Right ventricle myocardium inferior (tissue), 1 donor: ENCODE data around the gene P2RX7. TPM values are rescaled to one million over a fixed set of nuclear protein-coding genes. Genes with fewer than 3 reads are reported as not detected.
"Not testable (repeated sequence)": the region's sequence is repeated elsewhere in the genome, so short reads cannot be mapped to it uniquely, and the experiment has no call there.

Experiments
- ATAC-seq: fragments of 200-7000 bp; cut with Tn5 transposase; one replicate; pipeline ENCODE4 v1.9.1; 2020; ENCODE audit warnings: mild to moderate bottlenecking, moderate library complexity
- DNase-seq: peaks from one replicate; pipeline ENCODE4 v3.0.0; 2021; ENCODE audit errors: missing footprints
- intact Hi-C: fragments of 100-400 bp; cut with DNase I; formaldehyde crosslinking; loops from one replicate; pipeline ENCODE4 v1.11.0; 2022
- total RNA-seq: library from RNA; stranded (reverse); fragmentation: NEBNext Ultra II Directional; extraction: Animal tissue kit (Norgen Biotek cat#: 25700); gene quantifications from one replicate; pipeline ENCODE4 v1.2.1, GENCODE V29; 2021
- donor health status: DM: no; HTN: yes; CAD: no; lungs with severe emphysema.

The P2RX7 gene
- total RNA-seq, 1 donor from 2014 or later = 2.0 TPM

DNA sequence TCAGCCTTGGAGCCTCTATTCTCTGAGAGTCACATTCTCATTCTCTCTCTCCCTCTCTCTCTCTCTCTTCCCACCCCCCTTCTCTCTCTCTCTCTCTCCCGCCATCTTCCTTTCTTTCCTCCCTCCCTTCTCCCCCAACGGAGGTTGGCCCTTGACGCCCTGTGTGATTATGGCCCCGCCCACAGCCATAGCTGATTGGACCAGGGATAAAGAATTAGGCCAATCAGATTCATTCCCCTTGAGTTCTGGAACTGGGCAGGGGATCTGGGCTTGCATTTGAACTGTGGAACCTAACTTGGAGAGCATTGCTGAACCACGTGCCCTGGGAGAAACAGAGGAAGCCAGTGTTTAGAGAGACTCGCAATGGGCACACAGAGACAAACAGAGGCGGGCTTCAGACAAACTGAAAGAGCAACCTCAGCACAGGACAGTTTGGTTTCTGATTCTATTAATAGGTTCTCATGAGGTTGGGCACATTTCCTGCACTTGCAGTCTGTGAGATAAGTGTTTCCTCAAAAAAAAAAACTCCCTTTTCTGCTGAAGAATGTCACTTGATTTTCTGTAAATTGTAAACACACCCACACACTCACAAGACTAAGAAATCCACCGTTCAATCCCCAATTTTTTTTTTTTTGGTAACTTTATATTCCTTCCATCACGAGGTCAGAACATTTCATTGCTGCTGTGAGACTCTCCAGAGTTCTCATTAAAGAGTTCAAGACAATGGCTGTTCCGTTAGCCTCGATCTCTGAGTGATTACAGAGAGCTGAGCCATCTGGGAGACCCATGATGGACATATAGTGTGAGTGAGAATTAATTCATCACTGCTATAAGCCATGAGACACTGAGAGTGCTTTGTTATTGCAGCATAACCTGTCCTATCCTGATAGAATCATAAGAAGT lies 3.5 kb upstream of the P2RX7 start:
- intact Hi-C loops = loop anchor here (5.0 kb wide), 1 partner anchor 78 kb away; no protein-coding TSS in a partner anchor
- DNase-seq (peak; percentile 89), ATAC-seq (peak; percentile 79)

DNA sequence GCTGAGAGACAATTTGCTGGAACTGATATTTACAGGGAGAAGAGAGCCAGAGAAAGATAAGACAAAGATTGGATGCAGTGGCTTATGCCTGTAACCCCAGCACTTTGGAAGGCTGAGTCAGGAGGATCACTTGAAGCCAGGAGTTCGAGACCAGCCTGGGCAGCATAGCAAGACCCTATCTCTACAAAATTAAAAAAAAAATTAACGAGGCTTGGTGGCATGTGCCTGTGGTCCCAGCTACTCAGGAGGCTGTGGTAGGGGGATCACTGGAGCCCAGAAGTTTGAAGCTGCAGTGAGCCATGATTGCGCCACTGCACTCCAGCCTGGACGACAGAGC lies 2.9 kb upstream of the P2RX7 start:
- no peak for ATAC-seq
- intact Hi-C loops = loop anchor here (5.0 kb wide), 1 partner anchor 78 kb away; no protein-coding TSS in a partner anchor
- no peak for DNase-seq

GRCh38 chr12:121130866-121131373 lies 1.8 kb upstream of the P2RX7 start:
- intact Hi-C loops = no loop called here

GRCh38 chr12:121131941-121132341 lies 735 bp upstream of the P2RX7 start:
- intact Hi-C loops = no loop called here
- ATAC-seq (no peak), DNase-seq (no peak)

More at GRCh38 chr12:121130866-121131373, 1.8 kb upstream of the P2RX7 start:
- ATAC-seq (no peak), DNase-seq (no peak)

DNA sequence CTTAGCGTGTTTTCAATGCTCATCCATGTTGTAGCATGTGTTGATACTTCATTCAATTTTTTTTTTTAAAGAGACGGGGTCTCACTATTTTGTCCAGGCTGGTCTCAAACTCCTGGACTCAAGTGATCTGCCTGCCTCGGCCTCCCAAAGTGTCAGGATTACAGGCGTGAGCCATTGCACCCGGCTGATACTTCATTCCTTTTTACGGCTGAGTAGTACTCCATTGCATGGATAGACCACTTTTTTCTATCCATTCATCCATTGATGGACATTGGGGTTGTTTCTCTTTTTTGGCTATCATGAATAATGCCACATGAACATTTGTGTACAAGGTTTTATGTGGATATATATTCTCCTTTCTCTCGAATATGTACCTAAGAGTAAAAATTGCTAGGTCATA lies 1.2 kb downstream of the P2RX7 start:
- DNase-seq (no peak), ATAC-seq (no peak)
- intact Hi-C loops = no loop called here

DNA sequence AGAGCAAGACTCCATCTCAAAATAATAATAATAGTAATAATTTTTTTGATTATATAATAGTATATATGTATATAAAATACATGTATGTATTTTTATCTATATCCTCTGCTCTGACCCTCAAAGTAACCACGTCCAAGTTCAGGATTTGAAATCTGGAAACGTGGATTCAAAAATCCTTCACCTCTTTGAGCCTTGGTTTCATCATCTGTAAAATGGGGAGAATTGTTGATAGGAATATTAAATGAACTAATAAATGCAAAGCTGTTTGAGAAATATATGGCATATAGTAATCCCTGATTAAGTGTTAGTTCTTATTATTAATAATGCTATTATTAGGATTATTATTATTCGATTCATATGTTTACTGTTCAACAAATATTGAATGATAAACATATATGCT lies 2.6 kb downstream of the P2RX7 start:
- no peak for DNase-seq
- intact Hi-C loops = no loop called here
- no peak for ATAC-seq

GRCh38 chr12:121137512-121137911 lies 4.8 kb downstream of the P2RX7 start:
- DNase-seq = no peak
- ATAC-seq = no peak
- intact Hi-C loops = no loop called here

DNA sequence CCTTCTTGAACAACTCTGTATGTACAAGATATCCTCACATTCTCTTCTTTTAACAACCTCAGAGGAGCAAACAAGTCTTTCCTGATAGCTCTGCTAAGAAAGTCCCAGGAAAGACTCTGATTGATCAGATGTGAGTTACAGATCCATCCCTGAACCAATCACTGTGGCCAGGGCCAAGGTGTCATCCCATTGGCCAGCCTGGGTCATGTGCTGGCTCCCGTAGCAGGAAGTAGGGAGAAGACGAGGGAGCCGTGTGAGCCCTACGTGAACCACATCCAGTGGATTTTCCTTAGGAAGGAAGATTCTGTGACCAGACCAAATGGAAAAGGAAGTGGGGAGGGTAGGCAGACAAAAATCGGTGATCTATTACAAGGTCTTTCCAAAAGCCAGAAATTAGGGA lies 5.6 kb downstream of the P2RX7 start:
- no peak for DNase-seq
- no peak for ATAC-seq
- intact Hi-C loops = no loop called here

DNA sequence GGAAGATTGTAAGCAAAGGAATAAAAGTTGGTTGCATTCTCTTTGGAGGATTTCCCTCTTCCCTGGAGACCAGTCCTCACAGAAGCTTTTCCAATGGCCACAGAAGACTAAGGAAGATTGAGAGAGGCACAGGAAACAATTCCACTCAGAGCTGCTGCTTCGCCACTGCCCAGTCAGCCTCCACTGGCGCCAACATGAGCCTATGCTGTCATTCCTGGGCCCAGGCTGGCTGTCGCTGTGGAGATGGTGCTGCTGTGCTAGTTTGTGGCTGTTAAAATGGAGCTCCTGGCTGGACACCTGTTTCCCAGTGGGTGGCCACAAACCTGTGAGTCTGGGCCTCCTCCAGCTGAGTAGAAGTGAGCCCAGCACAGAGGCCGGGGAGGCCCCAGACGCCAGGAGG lies 6.6 kb downstream of the P2RX7 start:
- ATAC-seq (no peak), DNase-seq (no peak)
- intact Hi-C loops = no loop called here

DNA sequence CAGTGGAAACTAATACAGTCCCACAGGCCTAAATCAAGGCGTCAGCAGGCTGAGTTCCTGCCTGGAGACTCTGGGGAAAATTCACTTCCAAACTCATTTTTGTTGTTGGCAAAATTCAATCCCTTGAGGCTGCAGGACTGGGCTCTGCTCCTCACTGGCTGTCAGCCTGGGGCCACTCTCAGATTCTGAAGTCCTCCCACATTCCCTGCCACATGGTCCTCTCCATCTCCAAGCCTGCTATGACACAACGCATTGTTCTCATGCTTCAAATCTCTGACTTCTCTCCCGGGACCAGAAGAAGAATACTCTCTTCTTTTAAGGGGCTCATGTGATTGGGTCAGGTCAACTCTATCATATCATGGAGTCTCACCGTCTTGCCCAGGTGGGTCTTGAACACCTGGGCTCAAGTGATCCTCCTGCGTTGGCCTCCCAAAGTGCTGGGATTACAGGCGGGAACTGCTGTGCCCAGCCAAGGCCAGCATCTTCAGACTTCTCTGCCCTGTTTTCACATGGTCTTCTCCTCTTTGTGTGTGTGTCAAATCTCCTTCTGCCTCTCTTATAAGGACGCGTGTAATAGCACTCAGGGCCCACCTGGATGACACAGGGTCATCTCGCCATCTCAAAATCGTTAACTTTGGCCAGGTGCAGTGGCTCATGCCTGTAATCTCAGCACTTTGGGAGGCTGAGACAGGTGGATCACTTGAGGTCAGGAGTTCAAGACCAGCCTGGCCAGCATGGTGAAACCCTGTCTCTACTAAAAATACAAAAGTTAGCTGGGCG lies 9.7 kb downstream of the P2RX7 start:
- intact Hi-C loops = no loop called here
- ATAC-seq (no peak), DNase-seq (no peak)

DNA sequence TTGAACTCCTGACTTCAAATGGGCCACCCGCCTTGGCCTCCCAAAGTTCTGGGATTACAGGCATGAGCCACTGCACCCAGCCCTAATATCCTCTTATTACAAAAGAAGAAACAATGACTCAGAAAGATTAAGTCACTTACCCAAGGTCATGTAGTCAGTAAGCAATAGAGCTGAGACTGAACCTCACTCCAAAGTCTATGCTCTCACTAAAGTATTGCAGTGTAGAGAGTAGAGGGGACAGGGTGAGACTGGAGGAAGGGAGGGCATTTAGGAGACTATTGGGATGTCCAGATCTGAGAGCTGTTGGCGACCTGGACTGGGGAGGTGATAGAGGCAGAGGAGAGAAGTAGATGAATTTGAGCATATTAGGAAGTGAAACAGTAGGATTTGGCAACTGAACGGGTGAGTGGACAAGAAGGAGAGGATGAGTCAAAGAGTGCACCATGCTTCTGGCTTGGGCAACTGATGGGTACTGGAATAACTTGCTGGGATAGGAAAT lies 11.8 kb downstream of the P2RX7 start:
- ATAC-seq = peak; percentile 56
- no peak for DNase-seq
- intact Hi-C loops = no loop called here

DNA sequence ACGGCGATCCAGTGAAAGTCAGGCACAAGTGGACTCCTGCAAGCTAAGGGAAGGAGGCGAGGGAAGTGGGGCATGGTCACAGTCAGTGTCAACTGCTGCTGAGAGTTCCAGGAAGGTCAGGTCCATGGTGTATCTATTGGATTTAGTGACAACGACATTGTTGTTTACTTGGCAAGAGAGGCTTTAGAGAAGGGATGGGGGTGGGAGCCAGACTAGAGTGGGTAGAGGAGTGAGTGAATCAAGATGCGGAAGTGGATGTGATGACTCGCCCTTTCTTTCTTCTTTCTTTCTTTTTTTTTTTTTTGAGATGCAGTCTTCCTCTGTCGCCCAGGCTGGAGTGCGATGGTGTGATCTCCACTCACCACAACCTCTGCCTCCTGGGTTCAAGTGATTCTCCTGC lies 12.5 kb downstream of the P2RX7 start:
- ATAC-seq = peak; percentile 58
- intact Hi-C loops = no loop called here
- DNase-seq = no peak

DNA sequence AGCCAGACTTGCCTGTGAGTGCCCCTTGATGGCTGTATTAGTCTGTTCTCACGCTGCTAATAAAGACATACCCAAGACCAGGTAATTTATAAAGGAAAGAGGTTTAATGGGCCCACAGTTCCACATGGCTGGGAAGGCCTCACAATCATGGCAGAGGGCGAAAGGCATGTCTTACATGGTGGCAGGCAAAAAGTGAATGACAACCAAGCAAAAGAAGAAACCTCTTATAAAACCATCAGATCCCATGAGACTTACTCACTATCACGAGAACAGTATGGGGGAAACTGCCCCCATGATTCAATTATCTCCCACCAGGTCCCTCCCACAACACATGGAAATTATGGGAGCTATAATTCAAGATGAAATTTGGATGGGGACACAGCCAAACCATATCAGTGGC lies 16.6 kb downstream of the P2RX7 start:
- ATAC-seq, intact Hi-C loops: not testable (repeated sequence)

DNA sequence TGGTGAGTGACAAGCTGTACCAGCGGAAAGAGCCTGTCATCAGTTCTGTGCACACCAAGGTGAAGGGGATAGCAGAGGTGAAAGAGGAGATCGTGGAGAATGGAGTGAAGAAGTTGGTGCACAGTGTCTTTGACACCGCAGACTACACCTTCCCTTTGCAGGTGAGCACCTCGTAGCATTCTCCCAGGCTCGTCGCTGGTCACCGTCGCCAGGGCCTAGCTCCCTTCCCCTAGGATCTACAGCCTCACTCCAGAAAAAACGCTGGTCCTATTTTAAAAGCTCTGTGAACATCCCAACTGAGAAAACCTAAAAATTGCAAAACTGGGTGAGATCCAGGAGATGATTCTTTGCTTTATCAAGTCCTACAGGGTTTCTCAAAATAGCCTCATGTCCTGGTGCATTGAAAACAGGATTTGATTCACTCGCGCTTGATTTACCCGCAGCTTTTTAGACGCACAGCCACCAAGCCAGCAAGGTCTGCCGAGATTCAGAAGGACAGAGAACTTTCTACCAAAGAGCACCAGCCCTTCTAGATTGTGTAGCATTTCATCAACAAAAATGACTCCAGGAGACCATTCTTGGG lies 22.2 kb downstream of the P2RX7 start:
- ATAC-seq (no peak), DNase-seq (no peak)
- intact Hi-C loops = no loop called here

More for the DNA sequence above, 16.6 kb downstream of the P2RX7 start:
- not testable (repeated sequence) for DNase-seq

DNA sequence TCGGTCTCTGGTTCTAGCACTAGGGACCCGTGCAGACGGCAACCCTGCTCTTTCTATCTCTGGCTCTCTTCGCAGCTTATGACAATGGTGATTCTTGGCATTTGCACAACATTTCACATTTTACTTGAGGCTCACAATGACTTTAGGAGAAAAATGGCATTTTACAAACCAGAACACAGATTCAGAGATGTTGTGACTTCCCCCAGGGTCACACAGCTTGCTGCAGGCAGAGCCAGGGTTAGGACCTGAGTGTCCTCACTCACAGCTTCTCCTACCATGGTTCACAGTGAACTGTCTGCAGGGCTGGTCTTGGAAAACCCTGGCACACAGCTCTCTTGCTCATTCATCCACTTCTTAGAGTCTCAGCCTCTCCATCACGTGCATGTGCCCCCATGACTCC lies 23.7 kb downstream of the P2RX7 start:
- intact Hi-C loops = no loop called here
- no peak for DNase-seq
- no peak for ATAC-seq

- no peak for ATAC-seq
- no peak for DNase-seq
- intact Hi-C loops = no loop called here
Measured at GRCh38 chr12:121158085-121158484, 25.4 kb downstream of the P2RX7 start.

DNA sequence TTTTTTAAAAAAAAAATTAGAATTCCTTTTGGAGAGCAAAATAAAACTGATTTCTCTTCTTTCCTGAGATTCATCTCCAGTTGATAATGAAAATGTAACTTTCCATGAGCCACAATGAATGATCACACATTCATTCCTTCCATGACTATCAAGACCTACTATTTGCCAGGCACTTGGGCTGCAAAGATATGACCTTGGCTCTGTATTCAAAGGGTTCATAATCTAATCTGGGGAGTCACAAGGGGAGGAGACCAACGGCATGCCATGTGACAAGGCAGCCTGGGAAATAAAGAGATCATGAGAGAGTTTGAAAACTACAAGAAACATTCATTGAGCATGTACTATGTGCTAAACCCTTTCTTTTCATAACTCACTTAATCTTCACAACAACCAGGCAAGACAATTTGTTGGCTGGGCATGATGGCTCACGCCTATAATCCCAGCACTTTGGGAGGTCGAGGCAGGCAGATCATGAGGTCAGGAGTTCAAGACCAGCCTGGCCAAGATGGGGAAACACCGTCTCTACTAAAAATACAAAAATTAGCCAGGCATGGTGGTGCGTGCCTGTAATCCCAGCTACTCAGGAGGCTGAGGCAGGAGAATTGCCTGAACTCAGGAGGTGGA lies 26.2 kb downstream of the P2RX7 start:
- DNase-seq, ATAC-seq, intact Hi-C loops: not testable (repeated sequence)

DNA sequence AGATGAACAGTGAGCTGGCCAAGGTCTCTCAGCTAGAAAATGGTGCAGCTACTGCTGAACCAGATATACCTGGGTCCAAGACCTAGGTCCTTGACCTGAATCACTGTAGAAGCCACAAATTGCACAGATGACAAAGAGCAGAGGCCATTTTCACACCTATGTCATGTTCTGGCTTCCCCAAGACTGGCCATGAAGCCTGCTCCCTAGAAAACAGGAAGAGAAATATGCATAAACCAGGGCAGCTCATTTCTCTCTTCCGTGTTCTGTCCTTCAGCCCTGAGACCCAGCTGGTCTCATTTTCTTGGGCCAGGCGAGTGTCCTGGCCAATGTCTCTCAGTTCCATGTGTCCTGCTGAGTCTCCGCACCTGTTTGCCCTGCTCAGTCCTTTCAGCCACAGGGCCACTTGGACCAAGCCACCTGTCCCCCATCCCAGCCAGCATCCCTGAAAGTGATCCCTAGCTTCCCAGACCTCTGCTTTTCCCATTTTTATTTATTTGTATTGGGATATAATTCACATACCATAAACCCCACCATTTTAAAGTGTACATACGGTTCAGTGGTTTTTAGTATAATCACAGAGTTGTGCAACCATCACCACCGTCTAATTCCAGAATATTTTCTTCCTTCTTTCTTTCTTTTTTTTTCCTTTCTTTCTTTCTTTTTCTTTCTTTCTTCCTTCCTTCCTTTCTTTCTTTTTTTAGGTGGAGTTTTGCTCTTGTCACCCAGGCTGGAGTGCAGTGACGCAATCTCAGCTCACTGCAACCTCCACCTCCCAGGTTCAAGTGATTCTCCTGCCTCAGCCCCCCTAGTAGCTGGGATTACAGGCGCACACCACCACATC lies 27.0 kb downstream of the P2RX7 start:
- intact Hi-C loops = no loop called here
- no peak for ATAC-seq

More for the DNA sequence above, 27.0 kb downstream of the P2RX7 start:
- DNase-seq = no peak
